Fibroblast of gingiva (primary cell): ENCODE measurements around the gene PPARD.
"Not testable (repeated sequence)": the region's sequence is repeated elsewhere in the genome, so short reads cannot be mapped to it uniquely, and the experiment has no call there.

Experiments
- DNase-seq: peaks from one replicate; pipeline ENCODE4 v3.0.0-alpha.2; 2011; ENCODE audit warnings: low read depth

The PPARD gene

DNA sequence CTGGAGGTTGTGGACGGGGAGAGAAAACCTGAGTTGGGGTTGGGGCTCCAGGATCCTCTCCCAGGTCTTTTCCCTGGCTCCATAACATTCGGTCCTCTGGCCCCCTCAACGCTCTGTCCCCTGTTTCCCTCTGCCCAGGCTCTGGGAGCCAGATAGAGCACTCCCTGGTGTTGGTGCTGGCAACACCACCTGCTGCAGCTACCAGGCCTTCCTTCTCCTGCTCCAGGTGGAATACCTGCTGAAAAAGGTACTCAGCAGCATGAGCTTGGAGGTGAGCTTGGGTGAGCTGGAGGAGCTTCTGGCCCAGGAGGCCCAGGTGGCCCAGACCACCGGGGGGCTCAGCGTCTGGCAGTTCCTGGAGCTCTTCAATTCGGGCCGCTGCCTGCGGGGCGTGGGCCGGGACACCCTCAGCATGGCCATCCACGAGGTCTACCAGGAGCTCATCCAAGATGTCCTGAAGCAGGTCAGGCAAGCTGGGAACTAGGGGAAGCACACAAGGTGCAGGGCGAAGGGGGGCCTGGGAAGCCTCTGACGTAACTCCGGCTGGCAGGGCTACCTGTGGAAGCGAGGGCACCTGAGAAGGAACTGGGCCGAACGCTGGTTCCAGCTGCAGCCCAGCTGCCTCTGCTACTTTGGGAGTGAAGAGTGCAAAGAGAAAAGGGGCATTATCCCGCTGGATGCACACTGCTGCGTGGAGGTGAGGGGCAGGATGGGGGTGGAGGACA, 30.1 kb upstream of the PPARD start:
- DNase-seq: no peak

DNA sequence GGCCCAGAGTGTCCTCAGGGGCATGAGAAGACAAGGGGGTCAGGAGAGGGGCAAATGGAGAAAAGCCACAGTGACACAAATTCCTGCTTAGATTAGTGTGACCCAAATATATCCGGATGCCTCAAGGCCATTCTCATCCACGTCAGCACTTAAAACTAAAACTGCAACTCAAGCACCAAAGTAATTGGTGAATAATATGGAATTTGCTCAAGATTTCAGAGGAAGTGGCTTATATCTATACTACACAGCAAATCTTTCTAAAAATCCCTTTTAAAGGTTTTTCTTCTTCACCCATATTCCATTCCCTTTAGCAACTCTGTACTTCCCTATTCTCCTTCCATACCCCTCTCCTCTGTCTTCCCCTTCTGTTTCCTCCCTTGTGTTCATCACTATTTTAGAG, 29.6 kb upstream of the PPARD start:
- DNase-seq: no peak

DNA sequence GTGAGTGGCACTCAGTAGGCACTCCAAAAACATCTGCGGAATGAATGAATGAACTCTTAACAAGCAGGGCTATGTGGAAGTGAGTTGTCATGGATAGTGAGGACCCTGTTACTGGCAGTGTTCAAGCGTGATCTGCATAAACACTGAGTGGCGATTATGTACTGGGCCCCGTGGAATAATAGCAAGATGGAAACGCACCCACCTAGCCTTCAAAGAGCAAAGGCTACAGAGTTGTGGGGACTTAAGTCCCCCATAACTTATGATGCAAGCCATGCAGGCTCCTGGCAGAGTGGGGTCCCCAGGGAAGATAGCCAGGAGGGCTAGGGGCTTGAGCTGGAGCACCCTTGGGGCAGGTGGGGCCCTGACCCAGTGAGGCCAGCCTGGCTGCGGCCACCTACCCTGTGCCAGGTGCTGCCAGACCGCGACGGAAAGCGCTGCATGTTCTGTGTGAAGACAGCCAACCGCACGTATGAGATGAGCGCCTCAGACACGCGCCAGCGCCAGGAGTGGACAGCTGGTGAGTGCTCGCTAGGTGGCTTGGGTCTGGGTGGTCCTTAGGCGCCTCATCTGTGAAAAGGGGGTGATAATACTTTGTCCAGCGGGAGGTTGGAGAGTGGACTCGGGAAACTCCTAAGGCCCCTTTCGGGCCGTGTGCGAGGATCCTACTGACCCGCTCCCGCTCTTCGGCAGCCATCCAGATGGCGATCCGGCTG, 24.7 kb upstream of the PPARD start:
- DNase-seq: no peak

DNA sequence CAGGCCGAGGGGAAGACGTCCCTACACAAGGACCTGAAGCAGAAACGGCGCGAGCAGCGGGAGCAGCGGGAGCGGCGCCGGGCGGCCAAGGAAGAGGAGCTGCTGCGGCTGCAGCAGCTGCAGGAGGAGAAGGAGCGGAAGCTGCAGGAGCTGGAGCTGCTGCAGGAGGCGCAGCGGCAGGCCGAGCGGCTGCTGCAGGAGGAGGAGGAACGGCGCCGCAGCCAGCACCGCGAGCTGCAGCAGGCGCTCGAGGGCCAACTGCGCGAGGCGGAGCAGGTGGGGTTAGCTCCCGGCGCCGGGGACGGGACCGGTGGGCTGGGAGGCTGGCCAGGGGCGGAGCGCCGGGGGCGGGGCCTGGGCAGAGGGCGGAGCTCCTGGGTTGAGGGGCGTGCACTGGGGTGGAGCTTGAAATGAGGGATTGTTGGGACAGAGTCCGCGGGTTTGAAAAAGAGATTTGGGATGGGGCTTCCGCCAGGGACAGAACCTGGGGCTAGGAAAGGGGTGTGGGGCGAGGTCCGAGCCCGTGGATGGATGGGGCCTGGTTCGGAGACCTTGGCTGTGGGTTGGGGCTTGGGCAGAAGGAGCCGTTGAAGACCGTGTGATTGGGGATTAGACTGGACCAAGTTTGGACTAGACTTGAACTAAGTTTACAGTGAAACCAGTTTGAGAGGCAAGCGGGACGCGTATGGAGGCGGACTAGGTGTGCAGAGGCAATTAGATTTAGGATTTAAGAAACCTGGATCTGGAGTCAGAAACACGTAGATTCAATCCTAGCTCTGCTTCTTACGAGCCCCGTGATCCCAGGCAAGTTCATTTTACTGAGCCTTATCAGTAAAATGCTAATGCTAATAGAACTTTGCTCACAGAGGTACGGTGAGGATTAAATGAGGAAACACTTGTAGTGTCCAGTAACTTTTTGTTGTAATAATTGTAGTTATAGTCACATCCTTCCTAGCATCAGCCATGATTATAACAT, 23.9 kb upstream of the PPARD start:
- peak; percentile 62 for DNase-seq

DNA sequence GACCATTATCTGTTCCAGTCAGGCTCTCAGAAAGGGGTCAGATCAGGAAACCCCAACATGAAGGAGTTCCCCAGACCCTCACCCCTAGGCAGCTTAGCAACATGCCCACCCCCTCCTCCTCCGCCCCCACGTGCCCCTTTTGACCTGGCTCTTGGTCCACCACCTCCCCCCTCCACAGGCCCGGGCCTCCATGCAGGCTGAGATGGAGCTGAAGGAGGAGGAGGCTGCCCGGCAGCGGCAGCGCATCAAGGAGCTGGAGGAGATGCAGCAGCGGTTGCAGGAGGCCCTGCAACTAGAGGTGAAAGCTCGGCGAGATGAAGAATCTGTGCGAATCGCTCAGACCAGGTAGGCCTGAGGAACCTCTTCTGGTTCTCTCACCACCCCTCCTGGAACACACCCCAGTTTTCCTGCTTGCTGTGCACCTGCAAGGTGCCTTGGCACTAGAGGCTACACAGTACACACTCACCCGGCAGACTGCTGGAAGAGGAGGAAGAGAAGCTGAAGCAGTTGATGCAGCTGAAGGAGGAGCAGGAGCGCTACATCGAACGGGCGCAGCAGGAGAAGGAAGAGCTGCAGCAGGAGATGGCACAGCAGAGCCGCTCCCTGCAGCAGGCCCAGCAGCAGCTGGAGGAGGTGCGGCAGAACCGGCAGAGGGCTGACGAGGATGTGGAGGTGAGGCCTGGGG, 22.9 kb upstream of the PPARD start:
- DNase-seq: no peak

DNA sequence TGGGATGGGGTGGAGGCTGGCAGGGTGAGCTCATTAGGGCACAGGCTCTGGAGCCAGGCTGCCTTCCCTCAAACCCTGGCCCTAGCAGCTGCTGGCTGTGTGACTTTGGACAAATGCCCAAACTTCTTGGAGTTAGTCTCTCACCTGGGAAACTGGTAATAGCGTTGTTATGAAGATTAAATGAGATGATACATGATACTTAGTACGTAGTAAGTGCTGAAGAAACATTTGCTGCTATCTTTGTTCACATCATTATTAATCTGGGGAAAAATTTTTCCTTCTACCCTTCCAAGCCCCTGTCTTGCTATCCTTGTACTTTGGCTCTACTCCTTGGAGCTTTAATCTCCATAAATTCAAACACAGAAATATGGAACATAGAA, 22.3 kb upstream of the PPARD start:
- DNase-seq: no peak

DNA sequence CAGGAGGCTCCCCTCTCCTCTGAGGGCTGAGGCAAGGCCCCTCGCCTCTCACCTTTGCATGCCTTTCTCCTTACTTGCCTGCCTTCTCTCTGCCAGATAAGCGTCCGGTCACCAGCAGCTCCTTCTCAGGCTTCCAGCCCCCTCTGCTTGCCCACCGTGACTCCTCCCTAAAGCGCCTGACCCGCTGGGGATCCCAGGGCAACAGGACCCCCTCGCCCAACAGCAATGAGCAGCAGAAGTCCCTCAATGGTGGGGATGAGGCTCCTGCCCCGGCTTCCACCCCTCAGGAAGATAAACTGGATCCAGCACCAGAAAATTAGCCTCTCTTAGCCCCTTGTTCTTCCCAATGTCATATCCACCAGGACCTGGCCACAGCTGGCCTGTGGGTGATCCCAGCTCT, 21.3 kb upstream of the PPARD start:
- no peak for DNase-seq

DNA sequence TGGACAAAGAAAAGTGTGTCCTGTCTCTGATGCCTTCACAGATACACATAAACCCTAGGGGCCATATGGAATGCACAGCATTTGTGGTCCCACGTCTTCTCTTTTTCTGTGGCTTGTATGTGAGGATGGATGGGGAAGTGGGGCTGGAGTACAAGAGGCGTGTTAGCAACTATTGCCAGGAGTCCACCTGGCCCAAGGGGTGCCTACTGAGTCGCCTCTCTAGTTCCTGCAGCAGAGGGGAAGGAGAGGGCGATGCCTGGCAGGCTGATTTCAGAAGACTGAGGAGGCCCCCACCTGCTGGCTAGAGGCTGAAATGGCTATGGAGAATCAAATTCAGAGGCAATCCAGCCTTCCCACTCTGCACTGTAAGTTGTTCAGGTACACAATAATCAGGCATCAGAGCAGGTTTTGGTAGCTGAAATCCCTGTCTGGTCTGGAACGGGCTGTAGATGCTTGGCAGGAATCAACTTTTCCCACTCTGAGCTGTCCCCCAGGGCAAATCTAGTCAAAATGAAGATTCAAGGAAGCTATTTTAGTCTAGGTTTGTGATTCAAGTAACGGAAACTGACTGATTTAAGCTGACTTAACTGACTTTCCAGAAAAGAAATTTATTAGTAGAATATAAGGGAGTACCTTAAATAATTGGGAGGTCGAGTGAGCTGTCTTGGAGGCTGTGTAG, 14.9 kb upstream of the PPARD start:
- peak; percentile 32 for DNase-seq

DNA sequence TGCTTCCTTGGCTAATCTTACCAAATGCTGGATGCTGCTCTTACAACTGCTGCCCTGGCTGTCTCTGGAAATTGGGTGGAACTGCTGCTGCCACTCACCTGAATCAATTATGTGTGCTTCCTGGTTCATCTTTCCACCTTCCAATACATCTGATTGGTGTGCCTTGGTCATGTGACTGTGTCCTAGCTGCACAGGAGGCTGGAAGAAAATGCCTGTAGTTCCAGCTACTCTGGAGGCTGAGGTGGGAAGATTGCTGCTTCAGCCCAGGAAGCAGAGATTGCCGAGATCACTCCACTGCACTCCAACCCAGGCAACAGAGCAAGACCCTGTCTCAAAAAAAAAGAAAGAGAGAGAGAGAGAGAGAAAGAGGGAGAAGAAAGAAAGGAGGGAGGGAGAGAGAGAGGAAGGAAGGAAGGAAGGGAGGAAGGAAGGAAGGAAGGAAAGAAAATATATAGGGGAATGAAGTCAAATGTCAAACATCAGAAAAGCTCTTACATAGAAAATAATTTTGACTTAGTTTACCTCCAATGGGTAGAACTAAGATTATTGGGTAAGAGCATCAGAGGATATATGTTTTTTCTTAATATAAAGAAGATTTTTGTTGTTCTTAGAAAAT, 14.1 kb upstream of the PPARD start:
- DNase-seq: no peak

DNA sequence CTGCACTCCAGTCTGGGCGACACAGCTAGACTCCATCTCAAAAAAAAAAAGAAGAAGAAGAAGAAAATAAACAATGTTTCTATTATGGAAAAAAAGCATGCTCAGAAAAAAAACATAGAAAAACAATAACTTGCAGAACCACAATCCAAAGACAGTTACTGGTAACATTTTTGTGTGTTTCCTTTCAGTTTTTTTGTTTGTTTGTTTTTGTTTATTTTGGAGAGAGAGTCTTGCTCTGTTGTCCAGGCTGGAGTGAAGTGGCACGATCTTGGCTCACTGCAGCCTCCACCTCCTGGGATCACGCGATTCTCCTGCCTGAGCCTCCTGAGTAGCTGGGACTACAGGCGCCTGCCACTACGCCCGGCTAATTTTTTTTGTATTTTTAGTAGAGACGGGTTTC, 13.4 kb upstream of the PPARD start:
- not testable (repeated sequence) for DNase-seq

DNA sequence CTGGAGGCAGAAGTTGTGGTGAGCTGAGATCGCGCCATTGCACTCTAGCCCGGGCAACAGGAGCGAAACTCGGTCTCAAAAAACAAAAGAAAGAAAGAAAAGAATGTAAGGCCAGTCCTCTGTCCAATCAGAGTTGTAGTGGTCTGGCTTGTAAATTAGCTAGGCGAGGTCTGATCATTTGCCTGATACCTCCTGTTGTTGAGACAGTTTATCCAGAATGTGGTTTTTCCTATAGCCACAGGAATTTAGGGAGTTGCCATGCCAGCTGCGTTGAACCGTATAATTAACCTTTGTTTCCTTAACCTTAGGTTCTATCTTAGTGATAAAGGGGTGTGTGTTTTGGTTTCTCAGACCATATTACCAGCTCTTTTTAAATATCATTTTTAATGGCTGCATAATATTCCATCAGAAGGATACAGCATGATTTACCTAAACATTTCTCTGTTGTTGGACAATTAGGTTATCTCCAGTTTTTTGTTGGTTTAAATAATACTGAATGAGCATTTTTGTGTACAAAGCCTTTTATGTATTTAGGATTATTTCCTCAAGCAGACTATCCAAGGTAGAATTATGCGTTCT, 11.7 kb upstream of the PPARD start:
- DNase-seq: no peak

DNA sequence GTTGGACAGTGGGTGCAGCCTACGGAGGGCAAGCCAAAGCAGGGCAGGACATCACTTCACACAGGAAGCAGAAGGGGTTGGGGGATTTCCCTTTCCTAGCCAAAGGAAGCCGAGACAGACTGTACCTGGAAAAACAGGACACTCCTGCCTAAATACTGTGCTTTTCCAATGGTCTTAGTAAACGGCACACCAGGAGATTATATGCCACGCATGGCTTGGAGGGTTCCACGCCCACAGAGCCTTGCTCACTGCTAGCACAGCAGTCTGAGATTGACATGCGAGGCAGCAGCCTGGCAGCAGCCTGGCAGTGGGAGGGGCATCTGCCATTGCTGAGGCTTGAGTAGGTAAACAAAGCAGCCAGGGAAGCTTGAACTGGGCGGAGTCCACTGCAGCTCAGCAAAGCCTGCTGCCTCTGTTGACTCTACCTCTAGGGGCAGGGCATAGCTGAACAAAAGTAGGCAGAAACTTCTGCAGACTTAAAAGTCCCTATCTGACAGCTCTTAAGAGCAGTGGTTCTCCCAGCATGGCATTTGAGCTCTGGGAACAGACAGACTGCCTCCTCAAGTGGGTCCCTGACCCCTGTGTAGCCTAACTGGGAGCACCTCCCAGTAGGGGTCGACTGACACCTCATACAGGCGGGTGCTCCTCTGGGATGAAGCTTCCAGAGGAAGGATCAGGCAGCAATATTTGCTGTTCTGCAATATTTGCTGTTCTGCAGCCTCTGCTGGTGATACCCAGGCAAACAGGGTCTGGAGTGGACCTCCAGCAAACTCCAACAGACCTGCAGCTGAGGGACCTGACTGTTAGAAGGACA, 10.1 kb upstream of the PPARD start:
- not testable (repeated sequence) for DNase-seq

DNA sequence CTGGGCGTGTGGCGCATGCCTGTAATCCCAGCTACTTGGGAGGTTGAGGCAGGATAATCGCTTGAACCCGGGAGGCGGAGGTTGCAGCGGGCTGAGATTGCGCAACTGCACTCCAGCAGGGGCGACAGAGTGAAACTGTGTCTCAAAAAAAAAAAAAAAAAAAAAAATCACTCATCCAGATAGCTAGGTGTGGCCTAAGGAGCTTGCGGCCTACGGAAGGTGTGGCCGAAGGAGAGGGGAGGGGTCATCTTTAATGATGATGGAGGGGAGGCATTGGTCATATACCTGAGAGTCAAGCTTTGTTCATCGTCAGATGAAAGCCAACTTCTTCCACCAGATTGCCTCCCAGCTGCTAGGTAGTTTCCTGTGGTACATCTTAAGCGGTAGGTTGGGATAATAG, 801 bp upstream of the PPARD start:
- no peak for DNase-seq

DNA sequence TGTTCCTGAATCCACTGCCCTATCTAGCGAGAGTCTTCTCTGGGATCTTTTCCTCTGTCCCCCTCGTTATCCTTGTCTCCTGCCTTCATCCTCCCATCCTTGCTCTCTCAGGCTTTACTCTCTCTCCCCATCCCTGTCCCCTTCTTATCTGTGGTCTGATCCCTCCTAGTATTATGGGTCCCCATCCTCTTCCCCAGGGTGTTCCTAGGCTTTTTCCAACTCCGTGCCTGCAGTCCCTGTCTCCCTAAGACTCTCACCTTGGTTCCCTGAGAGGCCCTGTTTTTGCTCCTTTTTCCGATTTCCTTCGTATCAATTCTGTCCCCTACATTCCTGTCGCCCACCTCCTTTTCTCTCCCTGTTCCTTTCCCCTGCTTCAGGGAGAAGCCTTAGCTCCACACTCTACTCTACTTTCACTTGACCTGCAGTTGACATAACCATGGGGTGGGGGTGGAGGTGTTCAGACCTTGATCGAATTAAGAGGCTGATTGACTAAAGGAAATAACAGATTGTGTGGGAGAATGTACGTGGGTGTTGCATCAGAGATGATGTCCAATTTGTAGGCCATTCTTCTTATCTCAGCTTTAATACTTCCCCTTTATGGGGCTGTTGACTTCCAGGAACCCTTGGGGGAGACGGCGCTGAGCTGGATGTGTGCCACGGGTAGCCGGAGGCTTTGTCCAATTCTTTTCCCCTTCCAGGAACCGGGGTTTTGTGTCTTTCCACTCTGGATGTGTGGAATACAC, 905 bp downstream of the PPARD start:
- no peak for DNase-seq

DNA sequence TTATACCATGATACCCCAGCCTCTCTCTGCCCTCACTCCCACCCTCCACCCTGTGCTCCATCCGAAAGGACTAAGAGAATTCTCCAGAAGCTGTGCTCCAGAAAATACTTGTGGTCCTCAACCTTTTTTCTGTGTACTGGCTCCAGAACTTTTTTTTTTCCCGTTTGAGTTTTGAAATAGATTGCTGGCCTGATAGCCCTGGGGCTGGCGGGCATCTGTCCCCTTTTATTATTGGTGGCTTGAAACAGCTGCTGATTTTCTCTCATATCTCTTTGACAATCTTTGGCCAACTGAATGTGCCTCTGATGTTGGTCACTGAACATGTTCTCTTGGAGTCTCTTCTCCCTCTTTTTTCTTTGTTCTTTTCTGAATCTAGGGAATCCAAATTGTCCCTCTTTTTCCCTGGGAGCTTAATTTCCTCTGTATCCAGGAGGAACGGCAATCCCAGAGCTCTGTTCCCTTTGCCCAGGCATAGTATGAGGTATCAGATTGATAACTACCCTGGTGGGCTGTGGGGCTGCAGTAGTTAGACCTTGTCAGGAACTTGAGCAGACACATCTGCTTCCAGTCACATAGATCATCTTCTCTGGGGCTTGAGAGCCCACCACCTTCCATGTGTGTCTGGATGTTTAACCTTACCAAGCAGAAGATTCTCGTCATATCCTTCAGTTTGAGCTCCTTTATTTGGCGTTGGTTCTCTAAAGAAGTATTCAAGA, 1.6 kb downstream of the PPARD start:
- no peak for DNase-seq

DNA sequence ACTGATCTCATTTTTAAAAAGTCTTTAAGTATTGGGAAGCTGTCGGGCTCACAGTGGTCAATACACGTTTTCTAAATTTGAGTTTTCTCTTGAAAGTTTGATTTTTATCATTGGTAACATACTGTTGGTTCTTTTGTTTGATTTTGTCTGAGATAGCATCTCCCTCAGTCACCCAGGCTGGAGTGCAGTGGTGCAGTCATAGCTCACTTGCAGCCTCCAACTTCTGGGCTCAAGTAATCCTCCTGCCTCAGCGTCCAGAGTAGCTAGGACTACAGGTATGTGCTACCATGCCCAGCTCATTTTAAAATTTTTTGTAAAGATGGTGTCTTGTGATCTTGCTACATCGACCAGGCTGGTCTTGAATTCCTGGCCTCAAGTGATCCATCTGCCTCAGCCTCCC, 9.1 kb downstream of the PPARD start:
- no peak for DNase-seq

DNA sequence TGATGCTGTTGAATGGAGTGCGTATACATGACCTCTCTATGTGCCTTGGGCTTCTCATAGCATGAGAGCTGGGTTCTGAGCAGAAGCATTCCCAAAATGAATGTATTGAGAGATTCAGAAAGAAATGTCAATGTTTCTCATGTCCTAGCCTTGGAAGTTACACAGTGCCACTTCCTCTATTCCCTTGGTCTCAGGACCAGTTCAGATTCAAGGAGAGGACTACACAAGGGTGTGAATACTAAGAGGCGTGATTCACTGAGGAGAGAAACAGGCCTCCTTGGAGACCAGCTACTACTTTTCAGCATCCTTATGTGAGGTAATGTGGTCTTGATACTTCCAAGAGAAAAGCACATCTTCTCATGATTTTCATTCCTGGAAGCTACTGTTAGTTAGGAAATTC, 10.4 kb downstream of the PPARD start:
- DNase-seq: no peak

DNA sequence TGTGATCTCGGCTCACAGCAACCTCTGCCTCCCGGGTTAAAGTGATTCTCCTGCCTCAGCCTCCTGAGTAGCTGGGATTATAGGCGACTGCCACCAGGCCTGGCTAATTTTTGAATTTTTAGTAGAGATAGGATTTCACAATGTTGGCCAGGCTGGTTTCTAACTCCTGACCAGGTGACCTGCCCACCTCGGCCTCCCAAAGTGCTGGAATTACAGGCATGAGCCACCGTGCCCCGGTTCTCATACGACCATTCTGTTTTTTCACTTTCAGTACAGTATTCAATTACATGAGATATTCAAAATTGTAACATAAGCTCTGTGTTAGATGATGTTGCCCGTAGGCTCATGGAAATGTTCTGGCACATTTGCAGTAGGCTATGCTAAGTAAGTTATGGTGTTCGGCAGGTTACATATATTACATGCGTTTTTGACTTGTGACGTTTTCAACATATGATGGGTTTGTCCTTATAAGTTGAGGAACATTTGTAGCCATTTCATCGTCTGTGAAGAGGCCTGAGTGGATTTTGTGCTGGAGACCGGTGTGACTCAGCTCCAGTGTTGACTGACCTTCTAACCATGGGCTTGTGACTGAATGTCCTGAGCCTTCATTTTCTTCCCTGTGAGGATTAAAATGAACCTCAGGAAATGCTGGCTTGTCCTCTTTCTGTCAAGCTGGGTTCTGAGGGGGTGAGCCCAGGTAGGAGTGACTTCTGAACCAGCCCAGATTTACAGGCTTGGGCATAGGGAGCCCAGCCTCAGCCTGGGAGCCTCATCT, 12.2 kb downstream of the PPARD start:
- DNase-seq: no peak
